ENCODE results near the gene GPRC5B.

GPRC5B gene

DNA sequence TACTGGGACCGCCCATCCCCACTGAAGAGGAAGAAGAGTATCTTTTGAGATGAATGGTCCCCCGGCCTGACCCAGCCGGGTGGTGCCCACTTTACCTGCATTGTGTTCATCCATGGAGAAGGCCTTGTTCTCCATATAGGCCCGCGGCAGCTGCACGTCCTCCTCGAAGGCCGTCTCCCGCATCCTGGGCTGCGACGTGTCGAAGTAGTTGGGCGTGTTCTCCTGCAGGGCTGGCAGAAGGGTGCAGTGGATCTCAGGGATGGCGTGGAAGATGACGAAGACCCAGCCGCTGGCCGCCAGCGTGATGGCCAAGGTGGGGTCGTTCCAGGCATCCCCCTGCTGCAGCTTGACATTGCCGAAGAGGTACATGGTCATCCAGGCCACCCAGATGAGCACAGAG lies 12.9 kb downstream of the GPRC5B start:
- DNase-seq (ENCODE audit: low spot score), result no peak

- no peak for DNase-seq (ENCODE audit: low spot score)
These were observed 16.2 kb downstream of the GPRC5B start for GRCh38 chr16:19868421-19868820.

- no peak for DNase-seq (ENCODE audit: low spot score)
These were observed 20.1 kb downstream of the GPRC5B start for GRCh38 chr16:19864566-19864965.

- no peak for DNase-seq (ENCODE audit: low spot score)
These were observed 20.7 kb downstream of the GPRC5B start for GRCh38 chr16:19863990-19864389.

- no peak for DNase-seq (ENCODE audit: low spot score)
These were observed 22.8 kb downstream of the GPRC5B start for GRCh38 chr16:19861811-19862327.

- DNase-seq (ENCODE audit: low spot score), result no peak
These were observed 23.5 kb downstream of the GPRC5B start for GRCh38 chr16:19861133-19861532.

DNA sequence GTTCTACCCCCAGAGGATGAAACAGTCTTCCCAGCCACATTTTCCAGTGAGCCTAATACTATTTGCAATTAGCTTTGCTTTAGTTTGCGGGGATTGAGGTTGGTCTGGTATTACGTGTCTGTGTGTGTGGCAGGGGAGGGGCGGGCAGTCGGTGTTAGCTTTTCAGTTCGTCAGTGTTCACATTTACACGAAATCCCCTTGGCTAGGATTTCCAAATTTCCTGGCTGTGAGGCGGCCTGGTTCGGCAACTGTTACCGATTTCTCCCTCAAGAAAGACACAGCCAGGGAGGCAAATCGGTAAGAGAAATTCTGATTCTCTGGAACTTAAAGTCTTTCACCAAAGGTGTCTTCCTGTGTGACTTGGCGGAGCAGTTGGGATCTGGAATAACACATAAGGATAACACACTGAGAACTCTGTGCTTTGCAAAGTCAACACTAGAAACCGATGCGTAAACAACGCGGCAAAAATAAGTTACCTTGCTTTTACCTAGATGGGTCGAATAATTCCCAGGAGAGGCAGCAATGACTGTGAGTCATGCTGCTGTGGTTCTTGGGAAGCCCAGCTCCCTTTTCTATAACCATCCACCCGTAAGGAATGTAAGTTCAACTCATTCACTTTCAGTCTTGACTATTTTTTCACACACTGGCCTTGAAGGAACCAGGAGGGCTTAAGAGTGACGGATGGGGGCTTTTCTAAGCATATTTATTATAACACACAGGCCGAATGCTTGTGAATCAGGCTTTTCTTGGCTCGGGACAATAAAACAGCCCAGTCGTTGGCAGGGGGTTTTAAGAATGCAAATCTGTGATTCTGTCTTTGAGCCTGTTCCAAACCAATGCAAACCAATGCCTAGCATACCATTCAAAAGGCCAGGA lies 24.2 kb downstream of the GPRC5B start:
- no peak for DNase-seq (ENCODE audit: low spot score)

- DNase-seq (ENCODE audit: low spot score), result no peak
These were observed 25.0 kb downstream of the GPRC5B start for GRCh38 chr16:19859603-19860002.

DNA sequence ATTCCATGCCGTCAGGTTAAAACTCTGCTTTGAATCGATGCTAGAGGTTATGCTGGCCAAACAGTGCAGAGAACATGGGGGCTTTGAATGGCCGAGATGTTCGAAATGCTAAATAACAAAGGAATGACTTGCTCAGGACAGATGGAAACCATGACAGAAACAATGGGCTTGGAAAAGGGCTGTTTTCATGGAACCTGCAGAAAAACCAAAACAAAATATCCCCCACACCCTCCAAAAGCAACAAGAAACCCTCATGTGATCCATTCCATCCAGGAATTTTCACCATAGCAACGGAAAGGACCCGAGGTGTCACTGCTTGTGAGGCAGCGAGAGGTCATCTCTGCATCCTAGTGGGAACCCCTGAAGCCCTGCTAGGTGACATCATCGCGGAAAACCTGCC lies 25.5 kb downstream of the GPRC5B start:
- DNase-seq (ENCODE audit: low spot score), result no peak

DNA sequence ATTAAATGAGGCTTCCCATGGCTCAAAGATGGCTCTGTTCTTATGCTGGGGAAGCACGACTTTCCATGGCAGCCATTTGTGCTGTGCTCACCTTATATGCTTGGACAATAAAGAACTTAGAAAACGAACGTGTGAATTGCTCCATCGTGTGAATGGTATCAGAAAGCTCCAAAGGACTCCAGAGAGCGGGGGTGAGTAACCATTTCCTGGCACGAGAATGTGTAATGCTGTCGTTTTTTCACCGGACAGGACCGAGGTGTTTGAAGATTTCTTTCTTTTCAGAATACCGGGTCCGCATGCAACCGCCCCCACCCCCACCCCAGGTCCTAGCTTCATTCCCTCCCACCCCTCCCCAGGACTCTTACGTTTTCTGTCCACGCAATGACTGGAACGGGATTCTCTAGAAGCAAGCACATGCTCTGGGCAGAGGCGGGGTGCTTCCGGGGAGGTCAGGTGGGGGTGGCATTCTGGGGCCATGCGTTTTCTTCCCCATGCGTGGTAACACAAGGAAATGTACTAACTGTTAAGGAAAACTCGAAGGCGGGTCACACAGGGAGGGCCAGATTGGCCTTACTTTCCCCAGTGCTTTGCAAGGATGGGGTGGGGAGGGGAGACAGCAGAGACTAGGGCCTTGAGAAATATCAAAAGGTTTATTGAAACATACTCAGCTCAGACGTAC lies 26.2 kb downstream of the GPRC5B start:
- DNase-seq (ENCODE audit: low spot score), result no peak

GRCh38 chr16:19857593-19858339 lies 26.9 kb downstream of the GPRC5B start:
- no peak for DNase-seq (ENCODE audit: low spot score)

GRCh38 chr16:19856120-19856519 lies 28.5 kb downstream of the GPRC5B start:
- DNase-seq (ENCODE audit: low spot score), result no peak

- DNase-seq (ENCODE audit: low spot score), result no peak
These were observed 30.1 kb downstream of the GPRC5B start for GRCh38 chr16:19854543-19854876.

DNA sequence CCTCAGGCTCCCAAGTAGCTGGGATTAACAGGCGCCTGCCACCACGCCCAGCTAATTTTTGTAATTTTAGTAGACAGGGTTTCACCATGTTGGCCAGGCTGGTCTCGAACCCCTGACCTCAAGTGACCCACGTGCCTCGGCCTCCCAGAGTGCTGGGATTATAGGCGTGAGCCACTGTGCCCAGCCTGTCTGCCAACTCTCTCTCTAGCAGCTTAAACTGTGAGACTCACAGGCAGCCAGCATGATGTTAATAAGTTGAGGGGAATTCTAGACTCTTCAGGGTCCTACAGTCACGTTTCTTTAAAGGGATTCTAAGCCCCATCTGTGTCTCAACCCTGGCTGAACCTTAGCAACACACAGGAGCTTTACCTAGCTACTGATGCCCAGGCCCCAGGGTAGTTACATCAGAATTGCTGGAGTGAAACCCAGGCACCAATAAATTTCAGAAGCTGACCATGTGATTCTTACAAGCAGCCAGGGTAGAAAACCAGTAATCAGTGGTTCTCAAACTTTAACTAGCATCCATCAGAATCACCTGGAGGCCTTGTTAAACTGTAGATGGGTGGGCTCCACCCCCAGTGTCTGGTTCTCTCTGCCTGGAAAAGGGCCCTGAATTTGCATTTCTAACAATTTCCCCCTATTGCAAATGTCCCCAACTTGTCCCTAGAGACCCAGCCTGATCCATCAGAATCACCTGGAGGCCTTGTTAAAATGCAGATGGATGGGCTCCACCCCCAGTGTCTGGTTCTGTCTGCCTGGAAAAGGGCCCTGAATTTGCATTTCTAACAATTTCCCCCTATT lies 30.7 kb downstream of the GPRC5B start:
- DNase-seq (ENCODE audit: low spot score), result no peak

DNA sequence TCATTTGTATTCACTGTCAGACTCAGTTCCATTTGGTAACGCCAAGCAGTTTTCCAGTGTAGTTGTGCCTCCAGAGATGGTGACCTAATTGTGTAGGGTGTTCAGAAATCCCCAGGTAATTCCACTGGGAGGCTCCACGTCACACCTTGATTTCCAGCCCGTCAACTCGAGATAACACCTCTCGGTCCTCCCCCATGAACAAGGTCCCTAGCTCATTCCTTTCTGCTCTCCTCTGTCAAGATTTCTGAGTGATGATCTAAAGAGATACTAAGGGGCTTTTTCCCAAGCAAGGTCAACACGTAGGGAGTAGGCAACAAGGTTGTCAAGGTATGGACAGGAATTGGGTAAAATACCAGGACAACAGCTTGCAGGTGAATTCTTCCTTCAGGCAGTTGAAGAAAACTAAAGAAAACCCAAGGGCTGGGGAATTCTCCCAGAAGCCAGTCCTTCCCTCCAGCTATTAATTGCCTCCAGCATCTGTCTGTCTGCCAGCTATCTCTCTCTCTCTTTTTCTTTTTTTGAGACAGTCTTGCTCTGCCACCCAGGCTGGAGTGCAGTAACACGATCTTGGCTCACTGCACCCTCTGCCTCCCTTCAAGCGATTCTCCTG lies 31.4 kb downstream of the GPRC5B start:
- no peak for DNase-seq (ENCODE audit: low spot score)

DNA sequence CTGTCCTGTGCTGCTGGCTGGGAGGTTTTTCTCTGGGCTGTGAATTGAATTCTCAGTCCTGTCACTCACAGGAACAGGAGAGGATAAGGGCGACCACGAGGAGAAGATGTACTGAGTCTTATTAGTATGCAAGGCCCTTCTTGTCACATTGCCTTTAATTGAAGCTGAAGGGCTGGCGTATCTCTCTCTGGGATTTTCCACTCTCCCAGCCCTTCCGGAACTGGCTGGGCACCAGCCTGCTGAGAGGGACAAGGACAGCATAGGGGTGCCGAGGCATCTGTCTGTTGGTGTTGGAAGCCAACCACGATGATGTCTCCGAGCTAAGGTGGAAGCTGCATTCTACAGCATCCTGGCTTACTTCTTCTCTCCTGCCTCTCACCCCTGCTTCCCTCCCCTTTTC lies 33.2 kb downstream of the GPRC5B start:
- DNase-seq (ENCODE audit: low spot score), result no peak

- DNase-seq (ENCODE audit: low spot score), result no peak
These were observed 34.4 kb downstream of the GPRC5B start for GRCh38 chr16:19850131-19850817.

GRCh38 chr16:19848756-19849155 lies 35.9 kb downstream of the GPRC5B start:
- DNase-seq (ENCODE audit: low spot score), result no peak

- DNase-seq (ENCODE audit: low spot score), result no peak
These were observed 38.2 kb downstream of the GPRC5B start for GRCh38 chr16:19846436-19846835.

DNA sequence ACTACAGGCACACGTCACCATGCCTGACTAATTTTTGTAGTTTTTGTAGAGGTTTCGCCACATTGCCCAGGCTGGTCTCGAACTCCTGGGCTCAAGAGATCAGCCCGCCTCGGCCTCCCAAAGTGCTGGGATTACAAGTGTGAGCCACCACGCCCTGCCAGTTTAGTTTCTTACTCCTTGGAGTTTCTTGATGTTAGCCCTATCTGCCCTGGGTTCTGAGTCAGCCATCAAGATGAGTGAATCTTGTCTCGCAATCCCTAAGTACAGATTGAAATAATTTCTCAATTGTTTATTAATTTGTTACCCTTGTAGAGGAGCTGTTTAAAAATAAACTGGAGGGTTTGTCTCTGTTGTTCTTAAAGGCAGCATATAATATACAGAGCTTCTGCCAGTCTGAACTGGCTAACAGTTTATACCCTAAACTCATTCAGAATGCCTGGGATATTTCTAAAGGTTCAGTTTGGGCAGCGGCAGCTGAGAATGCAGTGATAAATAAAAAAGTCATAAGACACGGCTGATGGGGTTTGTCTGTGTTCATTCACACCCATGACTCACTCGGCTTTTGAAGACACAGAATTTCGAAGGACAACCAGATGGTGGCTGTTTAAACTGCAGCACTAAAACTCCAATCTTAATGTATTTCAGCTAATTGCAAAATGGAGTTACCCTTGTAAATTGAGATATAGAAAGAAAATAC lies 39.6 kb downstream of the GPRC5B start:
- DNase-seq (ENCODE audit: low spot score), result peak; percentile 87
